GM12873 (cell line): Measurements from ENCODE around the gene PJA2.

Experiments
- CTCF ChIP-seq: IDR thresholded peaks from 2 replicates; pipeline ENCODE4 v1.5.1; 2012; ENCODE audit warnings: low read depth, mild to moderate bottlenecking, moderate library complexity, low read length, control low read depth; ENCODE audit not compliant: insufficient read depth; ENCODE audit errors: missing control alignments

Gene PJA2

GRCh38 chr5:109345699-109346098, 64.1 kb downstream of the PJA2 start:
- no peak for TF ChIP-seq CTCF

- TF ChIP-seq CTCF, result no peak
Observed at GRCh38 chr5:109340351-109340750, 69.4 kb downstream of the PJA2 start.

GRCh38 chr5:109335114-109335513, 74.7 kb downstream of the PJA2 start:
- no peak for TF ChIP-seq CTCF

GRCh38 chr5:109334056-109334455, 75.7 kb downstream of the PJA2 start:
- TF ChIP-seq CTCF, result no peak

GRCh38 chr5:109329333-109330237, 80.2 kb downstream of the PJA2 start:
- TF ChIP-seq CTCF, result no peak

- TF ChIP-seq CTCF, result no peak
Observed at GRCh38 chr5:109328626-109329025, 81.1 kb downstream of the PJA2 start.

GRCh38 chr5:109327570-109327969, 82.2 kb downstream of the PJA2 start:
- TF ChIP-seq CTCF, result no peak
